ENCODE results near the gene MTAP. TPM values are rescaled to one million over a fixed set of nuclear protein-coding genes. Genes with fewer than 3 reads are reported as not detected.

The MTAP gene
- total and polyA plus RNA-seq, 9 of the 15 experiments (the other 6 are each of a cell fraction or from before 2014, with no cell fraction given), result 0.07 TPM; not detected in 8

GRCh38 chr9:21835121-21835520 is 32.7 kb downstream of the MTAP start:
- no TSS peak for BruUV-seq (replicated peaks)
- Histone ChIP-seq H3K79me2 (ENCODE audit: control insufficient read depth, insufficient read depth, low read length) (no peaks in the 10 kb centered on the region), H3K27ac (ENCODE audit: extremely low read depth, low read depth, low read length) (no peak overlapping the region), H3K4me1 (replicated peaks in 1 of 2; ENCODE audit: control insufficient read depth in 2 of 2, insufficient read depth in 2 of 2, low read length in 2 of 2) (no peaks in the 10 kb centered on the region), H3K27me3 (ENCODE audit: control insufficient read depth in 2 of 2, insufficient read depth in 2 of 2, low read length in 2 of 2) (no peaks in the 10 kb centered on the region), H2AFZ (ENCODE audit: low read depth, low read length) (no peak overlapping the region), H3K9ac (ENCODE audit: insufficient read depth in 1 of 2, low read depth in 2 of 2, low read length in 2 of 2) (no peak overlapping the region), H3K36me3 (ENCODE audit: control insufficient read depth, insufficient read depth, low read length) (no peaks in the 10 kb centered on the region), H3K9me3 (replicated peaks; ENCODE audit: control insufficient read depth, insufficient read depth, low read depth, low read length) (no peaks in the 10 kb centered on the region), H3K4me2 (ENCODE audit: insufficient read depth, low read length) (no peak overlapping the region), H4K20me1 (replicated peaks; ENCODE audit: control insufficient read depth, insufficient read depth, low read length) (no peaks in the 10 kb centered on the region), H3K9me1 (ENCODE audit: control insufficient read depth, insufficient read depth, low read length) (no peaks in the 10 kb centered on the region), H3K4me3 (no peak overlapping the region)
- in situ Hi-C loops (cut with MboI) (no loop called here), intact Hi-C loops (cut with micrococcal nuclease) (no loop called here)
- no peak for ATAC-seq
- no CpG with 5 or more reads among the region's 3 CpGs for WGBS (ENCODE audit: insufficient coverage, low coverage, missing lambda C conversion rate)
- POLR2A ChIA-PET, result no interaction called here
- CTCF ChIA-PET (ENCODE audit: low intra/inter-chr PET ratio), result no interaction called here
- no peak for TF ChIP-seq ZBTB49 (CRISPR knock-in tag; IDR thresholded peaks at IDR 0.05; ENCODE audit: borderline replicate concordance)
- no peak for FAIRE-seq
- no peak for DNase-seq (ENCODE audit: extremely low read depth in 1 of 4, low spot score in 3 of 4)

GRCh38 chr9:21836437-21837161 is 34.2 kb downstream of the MTAP start:
- no peaks in the 10 kb centered on the region for H3K36me3 ChIP-seq (ENCODE audit: control insufficient read depth, insufficient read depth, low read length)
- no peak overlapping the region for H3K4me3 ChIP-seq
- no peaks in the 10 kb centered on the region for H3K4me1 ChIP-seq (replicated peaks in 1 of 2; ENCODE audit: control insufficient read depth in 2 of 2, insufficient read depth in 2 of 2, low read length in 2 of 2)
- POLR2A ChIA-PET, result no interaction called here
- no peak overlapping the region for H3K9ac ChIP-seq (ENCODE audit: insufficient read depth in 1 of 2, low read depth in 2 of 2, low read length in 2 of 2)
- DNase-seq (ENCODE audit: extremely low read depth in 1 of 4, low spot score in 3 of 4) (no peak), ATAC-seq (no peak), FAIRE-seq (no peak)
- no peak overlapping the region for H3K27ac ChIP-seq (ENCODE audit: extremely low read depth, low read depth, low read length)
- no peaks in the 10 kb centered on the region for H3K27me3 ChIP-seq (ENCODE audit: control insufficient read depth in 2 of 2, insufficient read depth in 2 of 2, low read length in 2 of 2)
- in situ Hi-C loops (cut with MboI), result no loop called here
- H3K9me3 ChIP-seq (replicated peaks; ENCODE audit: control insufficient read depth, insufficient read depth, low read depth, low read length), result no peaks in the 10 kb centered on the region
- TF ChIP-seq ARNT (IDR thresholded peaks at IDR 0.05) (no peak), ZBTB49 (CRISPR knock-in tag; IDR thresholded peaks at IDR 0.05; ENCODE audit: borderline replicate concordance) (no peak), SP1 (CRISPR knock-in tag; IDR thresholded peaks at IDR 0.05) (no peak), ZNF146 (CRISPR knock-in tag; IDR thresholded peaks at IDR 0.05; ENCODE audit: unreplicated experiment) (no peak), SAFB (IDR thresholded peaks at IDR 0.05; ENCODE audit: borderline replicate concordance, low read depth, low read length) (no peak), ARHGAP35 (IDR thresholded peaks at IDR 0.05; ENCODE audit: partially characterized antibody) (no peak), ZC3H4 (CRISPR knock-in tag; IDR thresholded peaks at IDR 0.05; ENCODE audit: borderline replicate concordance) (no peak)
- no TSS peak for BruUV-seq (replicated peaks)
- H3K79me2 ChIP-seq (ENCODE audit: control insufficient read depth, insufficient read depth, low read length), result no peaks in the 10 kb centered on the region
- no peaks in the 10 kb centered on the region for H4K20me1 ChIP-seq (replicated peaks; ENCODE audit: control insufficient read depth, insufficient read depth, low read length)
- no peaks in the 10 kb centered on the region for H3K9me1 ChIP-seq (ENCODE audit: control insufficient read depth, insufficient read depth, low read length)
- WGBS (ENCODE audit: insufficient coverage, low coverage, missing lambda C conversion rate), result no CpG with 5 or more reads among the region's 7 CpGs
- H2AFZ ChIP-seq (ENCODE audit: low read depth, low read length), result no peak overlapping the region
- CTCF ChIA-PET (ENCODE audit: low intra/inter-chr PET ratio), result no interaction called here
- intact Hi-C loops (cut with micrococcal nuclease), result no loop called here
- H3K4me2 ChIP-seq (ENCODE audit: insufficient read depth, low read length), result no peak overlapping the region
